ENCODE measurements around the gene LAIR1.
A peak's percentile ranks its signal among the peaks of the same experiment; 100 is the strongest.
"Not testable (repeated sequence)": the region's sequence is repeated elsewhere in the genome, so short reads cannot be mapped to it uniquely, and the experiment has no call there.

Gene LAIR1

DNA sequence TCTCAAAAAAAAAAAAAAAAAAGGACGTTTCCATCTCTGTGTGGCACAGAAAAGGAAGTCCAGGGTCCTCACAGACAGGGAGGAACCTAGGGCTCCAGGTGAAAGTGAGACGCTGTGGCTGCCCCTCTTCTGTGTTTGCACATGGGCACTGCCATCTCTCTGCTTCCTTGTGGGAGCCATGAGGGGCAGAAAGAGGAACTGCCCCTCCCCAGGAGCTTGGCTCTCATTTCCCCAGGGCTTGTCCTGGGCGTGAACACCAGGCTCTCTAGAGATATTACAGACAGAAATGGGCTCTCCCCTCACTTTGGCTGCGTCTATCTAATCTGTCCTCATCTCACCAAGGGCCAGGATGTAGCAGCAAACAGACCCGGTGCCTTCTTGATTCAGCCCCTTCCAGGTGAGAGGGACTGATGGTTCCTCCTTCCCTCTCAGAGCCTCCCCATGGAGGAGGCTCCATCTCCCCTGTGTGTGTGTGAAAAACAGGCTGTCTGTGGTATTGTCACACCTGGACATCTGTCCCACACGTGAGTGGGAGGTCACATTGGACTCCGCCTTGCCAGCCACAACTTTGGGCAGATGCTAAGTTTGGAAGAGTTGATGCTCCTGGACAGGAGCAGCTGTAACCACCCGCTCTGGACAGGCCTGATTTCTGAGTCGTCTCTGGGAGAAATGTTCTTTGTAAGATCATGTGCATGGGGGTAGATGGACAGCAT is 24.9 kb downstream of the LAIR1 start:
- peak; percentile 9 to 53 for DNase-seq

DNA sequence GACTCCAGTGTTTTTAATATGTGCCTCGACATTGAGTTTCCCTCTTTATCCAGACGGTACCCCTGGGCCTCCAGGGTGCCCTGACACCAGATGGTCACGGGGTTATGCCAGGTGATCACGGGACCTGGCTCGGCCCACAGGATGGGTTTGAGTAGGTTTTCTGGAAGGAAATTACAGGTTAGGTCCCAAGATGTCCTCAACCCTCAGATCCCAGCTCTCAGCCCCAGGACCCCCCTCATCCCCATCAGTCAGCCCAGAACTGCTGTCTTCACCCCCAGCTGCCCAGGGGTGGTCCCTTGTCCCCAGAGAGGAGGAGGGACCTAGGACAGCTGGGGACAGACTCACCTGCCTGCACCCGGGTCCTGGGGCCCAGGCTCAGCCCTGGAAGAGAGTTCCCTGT is 26.2 kb downstream of the LAIR1 start:
- no peak for DNase-seq

DNA sequence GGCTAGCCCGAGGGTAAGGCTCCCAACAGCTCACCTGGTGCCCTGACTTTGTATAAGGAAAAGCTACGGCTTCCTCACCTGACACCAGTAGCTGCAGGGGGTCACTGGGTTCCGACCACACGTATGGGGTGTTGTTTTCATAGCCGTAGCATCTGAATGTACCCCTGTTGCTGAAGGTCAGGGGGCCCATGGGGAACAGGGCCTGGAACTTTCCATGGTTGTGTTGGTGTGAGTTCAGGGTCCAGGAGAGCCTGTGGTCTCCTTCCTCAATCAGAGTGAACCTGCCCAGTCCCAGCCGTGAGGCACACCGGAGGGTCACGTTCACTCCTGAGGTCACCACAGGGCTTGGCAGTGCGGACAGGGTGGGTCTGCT is 26.9 kb downstream of the LAIR1 start:
- DNase-seq, result no peak

DNA sequence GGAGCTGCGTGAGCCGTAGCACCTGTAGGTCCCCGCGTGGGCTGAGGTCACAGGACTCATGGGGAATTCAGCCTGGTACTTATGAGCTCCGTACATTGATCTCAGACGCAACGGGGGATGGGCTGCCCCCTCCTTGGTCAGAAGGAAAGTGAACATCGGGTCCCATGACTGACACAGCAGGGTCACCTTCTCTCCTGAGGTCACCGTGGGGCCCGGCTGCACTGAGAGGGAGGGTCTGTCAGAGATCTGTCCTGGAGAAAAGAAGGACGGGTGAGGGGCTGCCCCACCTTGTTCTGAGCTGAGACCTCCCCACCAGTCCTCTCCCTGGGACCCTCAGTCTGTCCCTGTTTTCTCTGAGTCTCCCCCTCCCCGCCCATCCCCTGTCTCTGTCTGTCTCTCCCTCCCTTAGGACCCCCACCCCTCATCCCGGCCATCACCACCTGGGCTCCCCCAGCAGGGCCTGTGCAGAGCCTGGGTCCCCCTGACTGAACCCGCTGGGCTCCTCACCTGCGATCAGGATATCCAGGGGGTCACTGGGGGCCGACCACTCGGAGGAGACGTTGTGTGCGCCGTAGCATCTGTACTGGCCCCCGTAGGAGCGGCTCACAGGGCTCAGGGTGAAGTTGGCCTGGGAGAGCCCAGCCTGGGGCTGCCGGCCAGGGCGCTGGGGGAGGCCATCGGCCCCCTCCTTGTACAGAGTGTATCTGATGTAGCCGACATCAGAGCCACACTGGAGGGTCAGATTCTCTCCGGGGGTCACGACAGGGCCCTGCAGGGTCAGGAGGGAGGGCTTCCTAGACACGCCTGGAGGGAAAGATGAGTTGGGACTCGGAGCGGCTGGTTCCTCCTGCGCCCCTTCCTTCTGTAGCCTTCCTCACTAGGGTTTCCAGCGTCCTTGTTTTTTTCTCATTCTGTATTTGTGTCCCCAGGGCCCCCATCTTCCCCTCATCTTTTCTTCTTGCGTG is 27.6 kb downstream of the LAIR1 start:
- DNase-seq, result no peak

DNA sequence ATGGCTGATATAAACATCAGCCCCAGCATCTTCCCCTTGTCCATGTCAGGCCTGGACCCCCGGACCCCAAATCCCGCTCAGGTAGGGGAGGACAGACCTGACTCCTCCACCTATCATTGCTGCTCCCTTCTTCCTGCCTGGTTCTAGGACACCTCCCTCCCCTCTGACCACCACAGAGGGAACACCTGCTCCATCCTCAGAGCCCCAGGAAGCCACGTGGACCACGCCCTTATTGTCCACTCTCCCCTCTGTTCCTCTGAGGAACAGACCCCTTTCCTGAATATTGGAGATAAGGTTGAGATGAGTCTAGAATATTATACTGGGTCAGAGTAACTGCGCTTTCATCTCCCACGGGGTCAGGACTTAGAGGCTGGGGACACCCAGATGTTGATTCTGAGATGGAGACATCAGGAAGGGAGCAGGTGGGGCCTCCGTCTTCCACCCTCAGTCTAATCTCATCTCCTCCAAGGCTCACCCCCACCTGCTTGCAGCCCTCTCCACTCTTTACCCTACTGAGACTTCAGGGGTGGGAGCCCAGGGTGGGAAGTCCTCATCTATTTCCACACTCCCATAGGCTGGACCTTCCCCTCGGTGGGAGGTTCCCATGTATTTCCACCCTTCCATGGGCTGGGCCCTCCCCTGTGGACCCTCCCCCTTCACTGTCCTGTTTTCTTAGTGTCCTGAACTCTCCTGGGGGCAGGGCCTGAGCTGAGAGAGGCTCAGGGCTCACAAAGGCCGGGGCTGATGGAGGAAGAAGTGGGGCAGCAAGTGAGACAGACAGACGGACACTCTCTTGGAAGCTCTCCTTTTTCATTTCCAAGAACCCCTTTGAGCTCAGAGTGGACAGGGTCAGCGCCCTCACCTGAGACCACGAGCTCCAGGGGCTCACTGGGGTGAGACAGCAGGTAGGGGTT is 28.5 kb downstream of the LAIR1 start:
- no peak for DNase-seq

DNA sequence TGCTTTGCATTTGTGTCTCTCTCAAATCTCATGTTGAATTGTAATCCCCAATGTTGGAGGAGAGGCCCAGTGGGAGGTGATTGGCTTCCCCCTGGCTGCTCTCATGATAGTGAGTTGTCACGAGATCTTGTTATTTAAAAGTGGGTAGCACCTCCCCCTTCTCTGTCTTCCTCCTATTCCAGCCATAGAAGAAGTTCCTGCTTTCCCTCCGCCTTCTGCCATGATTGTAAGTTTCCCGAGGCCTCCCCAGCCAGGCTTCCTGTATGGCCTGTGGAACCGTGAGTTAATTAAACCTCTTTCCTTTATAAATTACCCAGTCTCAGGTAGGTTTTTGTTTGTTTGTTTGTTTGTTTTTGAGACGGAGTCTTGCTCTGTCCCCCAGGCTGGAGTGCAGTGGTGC is 29.6 kb downstream of the LAIR1 start:
- no peak for DNase-seq

DNA sequence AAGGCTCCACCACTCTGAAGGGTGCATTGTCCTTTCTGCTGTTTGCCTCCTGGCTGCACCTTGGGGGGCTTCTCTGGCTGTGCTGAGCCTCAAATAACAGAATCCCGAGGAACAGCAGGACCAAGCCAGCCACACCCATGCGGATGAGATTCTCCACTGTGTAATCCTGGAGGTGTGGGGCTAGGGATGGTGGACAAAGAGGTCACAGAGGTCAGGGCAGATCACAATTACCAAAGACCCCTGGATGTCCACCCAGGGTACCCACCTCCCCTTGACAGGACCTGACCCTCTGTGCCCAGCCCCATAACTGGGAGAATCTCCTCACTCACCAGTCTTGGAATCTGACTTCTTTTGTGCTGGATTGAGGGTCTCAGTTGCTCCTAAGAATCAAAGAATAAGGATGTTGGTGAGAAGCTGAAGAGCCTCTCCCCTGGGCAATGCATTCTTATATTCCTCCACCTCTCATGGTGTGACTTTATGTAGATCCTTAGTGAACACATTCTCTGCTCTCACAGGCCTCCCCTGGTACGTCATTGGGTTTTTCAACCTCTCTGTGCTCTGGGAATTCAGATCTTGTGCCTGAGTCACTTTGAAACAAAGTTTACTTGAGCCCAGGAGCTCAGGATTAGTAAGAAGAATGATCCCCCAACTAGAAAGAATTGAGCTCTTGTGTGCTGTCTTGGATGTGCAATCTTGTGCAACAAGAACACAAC is 31.0 kb downstream of the LAIR1 start:
- no peak for DNase-seq

DNA sequence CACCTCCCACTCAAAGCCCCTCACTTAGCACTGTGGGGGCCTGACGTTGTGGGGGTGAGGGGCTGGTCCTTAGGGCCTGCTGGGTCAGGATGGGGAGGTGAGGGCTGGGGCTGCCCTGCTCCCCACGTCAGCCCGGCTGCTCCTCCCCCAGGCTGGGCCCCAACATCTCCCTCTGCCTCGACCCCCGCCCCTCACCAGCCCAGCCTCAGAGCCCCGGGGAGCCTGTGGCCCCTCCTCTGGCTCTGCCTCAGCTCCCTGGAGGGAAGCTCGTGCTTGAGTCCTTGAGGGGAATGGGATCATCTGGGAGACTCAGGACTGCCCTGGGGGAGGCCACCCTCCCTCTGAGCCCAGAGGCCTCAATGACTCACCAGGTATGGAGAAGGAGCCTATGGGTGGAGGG is 32.6 kb downstream of the LAIR1 start:
- no peak for DNase-seq

DNA sequence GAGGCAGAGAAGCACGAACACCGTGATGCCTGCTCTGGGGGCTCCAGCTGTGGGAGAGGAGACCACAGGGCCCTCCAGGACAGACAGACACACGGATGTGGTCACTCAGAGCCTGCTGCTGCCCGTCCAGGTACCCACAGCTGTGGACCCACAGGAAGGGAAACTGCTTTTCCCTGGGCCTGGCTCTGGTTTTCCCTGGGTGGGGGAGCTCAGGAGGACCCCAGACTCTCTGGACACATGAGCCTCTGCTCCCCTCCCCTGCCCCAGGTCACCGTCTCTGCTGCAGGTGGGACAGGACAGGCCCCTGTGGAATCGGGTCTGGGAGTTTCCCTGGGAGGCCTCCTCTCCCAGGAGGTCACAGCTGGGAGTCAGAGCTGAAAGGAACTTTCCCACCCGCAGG is 33.1 kb downstream of the LAIR1 start:
- DNase-seq, result no peak

DNA sequence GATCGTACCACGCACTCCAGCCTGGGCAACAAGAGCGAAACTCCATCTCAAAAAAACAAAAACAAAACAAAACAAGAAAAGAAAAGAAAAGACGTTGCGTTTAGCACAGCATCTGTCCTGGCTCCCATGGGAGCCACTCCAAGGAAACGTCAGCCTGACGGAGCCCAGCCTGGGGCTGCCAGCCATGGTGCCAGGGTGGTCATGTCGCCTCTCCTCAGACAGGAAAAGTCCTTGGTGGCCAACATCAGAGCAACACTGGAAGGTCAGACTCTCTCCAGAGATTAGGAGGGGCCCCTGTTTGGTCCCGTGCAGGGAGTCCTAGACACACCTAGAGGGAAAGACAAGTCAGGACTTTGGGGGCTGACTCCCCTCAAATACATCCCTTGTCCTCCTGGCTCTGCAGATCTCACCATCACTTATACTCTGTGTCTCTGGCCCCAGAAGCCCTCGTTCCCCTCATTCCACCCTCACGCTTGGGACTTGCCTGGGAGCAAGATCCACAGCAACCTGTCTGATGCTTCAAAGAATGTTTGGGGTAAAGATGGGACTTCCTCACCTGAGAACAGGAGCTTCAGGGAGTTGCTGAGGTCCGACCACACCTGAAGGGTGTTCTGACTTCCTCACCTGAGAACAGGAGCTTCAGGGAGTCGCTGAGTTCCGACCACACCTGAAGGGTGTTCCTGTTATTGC is 35.1 kb downstream of the LAIR1 start:
- no peak for DNase-seq

DNA sequence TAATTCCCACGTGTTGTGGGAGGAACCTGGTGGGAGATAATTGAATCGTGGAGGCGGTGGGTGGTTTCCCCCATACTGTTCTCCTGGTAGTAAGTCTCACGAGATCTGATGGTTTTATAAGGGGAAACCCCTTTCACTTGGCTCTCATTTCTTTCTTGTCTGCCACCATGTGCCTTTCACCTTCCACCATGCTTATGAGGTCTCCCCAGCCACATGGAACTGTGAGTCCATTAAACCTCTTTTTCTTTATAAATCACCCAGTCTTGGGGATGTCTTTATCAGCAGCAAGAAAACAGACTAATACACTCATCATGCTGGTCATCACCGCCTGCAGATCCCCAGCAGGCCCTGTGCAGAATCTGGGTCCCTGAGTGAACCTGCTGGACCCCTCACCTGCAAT is 36.0 kb downstream of the LAIR1 start:
- DNase-seq, result not testable (repeated sequence)

DNA sequence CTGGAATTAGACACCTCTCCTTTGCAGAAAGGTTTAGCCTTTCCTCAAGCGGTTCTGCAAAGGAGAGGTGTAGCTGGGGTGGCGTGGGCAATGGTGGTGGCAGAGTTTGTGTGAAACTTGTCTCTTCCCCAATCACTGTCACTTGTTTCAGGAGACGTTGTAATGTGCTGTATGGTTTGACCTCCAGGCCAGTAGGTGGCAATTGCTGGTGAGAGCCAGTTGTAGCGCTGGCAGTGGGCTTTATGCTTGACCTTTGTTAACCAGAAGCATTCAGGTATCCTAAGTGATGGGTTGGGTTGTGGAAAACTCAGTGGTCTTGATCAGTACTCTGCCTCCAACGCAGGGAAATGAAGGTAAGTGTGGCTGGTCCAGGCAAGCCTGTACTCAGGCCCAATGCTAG is 39.1 kb downstream of the LAIR1 start:
- no peak for DNase-seq

DNA sequence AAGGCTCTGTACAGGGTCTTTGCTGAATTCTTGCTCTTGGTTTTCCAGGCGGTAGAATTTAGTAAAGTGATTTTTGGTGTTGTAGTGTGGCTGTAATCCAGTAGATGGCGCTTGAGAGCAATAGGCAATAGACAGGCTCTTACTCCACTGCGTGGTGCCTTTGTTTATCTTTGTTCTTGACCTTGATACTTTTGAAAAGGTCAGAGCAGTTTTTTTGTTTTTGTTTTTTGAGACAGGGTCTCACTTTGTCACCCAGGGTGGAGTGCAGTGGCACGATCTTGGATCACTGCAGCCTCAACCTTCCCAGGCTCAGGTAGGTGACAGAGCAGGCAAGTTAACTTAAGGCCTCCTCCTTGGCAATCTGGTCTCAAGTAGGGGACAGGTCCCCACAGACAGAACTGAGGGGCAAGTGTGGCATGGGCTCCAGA is 39.5 kb downstream of the LAIR1 start:
- peak; percentile 55 to 75 for DNase-seq

DNA sequence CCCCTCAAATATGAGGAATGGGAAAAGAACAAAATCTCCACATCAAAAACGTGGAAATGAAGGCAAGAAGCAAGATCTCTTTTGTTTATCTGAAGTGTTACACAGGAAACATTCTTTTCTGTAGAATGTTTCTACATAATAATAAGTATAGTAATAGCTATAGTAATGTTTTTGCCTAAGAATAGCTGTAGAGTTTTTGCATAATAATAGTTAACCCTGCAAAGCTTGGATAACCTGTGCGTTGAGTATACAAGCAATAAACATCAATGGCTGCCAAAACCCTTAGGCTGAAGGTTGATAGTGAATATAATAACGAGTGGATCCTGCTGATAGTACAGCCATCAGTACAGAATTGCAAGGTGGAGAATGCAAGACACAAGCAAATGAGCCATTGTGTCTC is 40.7 kb downstream of the LAIR1 start:
- no peak for DNase-seq

DNA sequence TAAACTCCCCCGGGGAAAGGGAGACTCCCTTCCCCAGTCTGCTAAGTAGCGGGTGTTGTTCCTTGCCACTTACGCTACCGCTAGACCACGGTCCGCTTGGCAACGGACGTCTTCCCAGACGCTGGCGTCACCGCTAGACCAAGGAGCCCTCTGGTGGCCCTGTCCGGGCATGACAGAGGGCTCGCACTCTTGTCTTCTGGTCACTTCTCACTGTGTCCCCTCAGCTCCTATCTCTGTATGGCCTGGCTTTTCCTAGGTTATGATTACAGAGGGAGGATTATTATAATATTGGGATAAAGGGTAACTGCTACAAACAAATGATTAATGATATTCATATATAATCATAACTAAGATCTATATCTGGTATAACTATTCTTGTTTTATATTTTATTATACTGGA is 41.8 kb downstream of the LAIR1 start:
- DNase-seq, result peak in 1 of 2 donors; percentile 39

DNA sequence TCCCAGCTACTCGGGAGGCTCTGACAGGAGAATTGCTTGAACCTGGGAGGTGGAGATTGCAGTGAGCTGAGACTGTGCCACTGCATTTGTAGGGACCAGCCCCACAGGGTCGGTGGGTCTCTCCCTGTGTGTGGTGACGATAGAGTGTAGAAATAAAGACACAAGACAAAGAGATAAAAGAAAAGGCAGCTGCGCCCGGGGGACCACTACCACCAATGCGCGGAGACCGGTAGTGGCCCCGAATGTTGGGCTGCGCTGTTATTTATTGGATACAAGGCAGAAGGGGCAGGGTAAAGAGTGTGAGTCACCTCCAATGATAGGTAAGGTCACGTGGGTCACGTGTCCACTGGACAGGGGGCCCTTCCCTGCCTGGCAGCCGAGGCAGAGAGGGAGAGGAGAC is 42.4 kb downstream of the LAIR1 start:
- DNase-seq, result not testable (repeated sequence)

DNA sequence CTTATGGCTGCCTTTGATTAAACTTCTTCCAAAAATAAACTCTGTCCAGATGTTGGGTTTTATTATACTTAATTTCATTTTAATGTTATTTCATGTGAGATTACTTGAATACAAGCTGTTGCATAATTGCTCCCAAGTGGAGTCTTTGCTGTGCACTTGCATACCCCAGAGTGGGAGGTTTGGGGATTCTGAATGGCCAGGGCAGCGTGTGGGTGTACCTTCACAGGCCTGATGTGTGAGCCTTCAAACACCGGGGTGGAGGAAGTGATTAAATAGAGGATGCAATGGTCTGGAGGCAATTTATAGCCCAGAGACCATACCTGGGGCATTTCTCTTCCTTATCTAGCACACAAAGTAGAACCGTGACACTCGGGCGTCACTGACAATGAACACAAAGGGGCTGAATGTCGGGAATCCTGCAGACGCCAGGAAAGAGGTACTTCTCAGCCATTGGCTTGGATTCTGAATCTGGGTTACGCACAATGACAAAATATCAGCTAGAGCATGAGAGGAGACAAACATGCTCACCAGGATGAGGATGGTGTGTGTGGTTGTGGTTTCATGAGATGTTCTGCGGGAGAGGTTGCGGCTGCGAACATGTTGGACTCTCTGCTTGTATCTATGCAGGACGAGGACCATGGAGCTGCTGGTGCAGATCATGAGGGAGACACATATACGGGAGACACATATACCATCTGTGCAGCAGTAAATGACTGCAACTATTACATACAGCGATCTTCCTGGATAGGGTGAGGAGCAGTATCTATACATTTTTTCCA is 44.6 kb downstream of the LAIR1 start:
- DNase-seq, result no peak

DNA sequence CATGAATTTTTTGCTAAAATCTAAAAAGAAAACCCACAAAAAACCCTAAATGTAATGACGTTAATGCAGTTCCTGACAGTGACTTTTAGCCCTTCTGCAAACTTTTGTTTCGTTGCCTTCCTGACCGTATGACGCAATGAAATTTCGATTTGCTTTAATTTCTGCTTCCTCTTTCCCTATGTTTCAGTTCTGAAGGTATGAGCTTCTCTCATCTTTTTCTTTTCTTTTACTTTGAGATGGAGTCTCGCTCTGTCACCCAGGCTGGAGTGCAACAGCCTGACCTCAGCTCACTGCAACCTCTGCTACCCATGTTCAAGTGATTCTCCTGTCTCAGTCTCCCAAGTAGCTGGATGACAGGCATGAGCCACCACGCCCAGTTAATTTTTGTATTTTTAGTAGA is 45.7 kb downstream of the LAIR1 start:
- peak in 1 of 2 donors; percentile 53 for DNase-seq

DNA sequence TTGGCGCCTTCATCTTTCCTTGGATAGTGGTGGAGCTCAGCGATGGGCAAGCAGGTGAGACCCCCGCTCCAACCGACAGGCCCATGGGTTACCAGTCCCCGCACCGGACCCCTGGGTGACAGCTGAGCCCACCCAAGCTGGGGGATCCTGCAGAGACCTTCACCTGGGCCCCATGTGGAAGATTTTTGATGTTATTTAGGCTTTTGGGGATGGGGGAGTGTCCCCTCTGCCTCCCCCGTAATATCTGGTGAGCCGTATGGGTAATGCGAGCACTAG is 46.8 kb downstream of the LAIR1 start:
- no peak for DNase-seq

DNA sequence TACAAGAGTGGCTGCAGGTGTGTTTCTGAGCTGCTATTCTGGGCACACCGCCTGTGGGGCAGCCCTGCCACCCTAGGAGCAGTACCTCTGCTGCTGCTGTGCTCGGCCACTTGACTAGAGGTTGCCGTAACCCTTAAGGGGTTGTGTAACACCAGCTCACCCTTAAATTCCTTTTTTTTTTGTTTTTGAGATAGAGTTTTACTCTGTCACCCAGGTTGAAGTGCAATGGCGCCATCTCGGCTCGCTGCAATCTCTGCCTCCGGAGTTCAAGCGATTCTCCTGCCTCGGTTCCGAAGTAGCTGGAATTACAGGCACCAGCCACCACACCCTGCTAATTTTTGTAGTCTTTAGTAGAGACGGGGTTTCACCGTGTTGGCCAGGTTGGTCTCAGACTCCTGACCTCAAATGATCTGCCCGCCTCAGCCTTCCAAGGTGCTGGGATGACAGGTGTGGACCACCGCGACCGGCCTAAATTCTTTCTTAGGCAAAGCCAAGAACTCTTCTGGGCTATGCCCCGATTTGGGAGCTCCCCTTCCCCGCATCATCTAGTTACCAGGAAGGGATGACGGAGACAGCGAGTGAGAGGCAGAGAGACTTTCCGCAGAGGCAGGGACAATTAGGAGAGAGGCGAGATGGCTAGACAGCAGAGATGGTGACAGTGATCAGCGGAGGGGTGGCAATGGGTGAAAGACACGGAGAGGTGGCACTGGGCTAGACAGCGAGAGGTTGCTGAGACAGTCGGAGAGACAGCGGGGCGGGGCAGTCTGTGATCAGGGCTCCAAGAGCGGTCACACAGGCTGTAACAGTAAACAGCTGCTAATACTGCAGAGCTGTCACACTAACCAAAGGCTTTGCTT is 47.4 kb downstream of the LAIR1 start:
- peak in 1 of 2 donors; percentile 38 for DNase-seq

Measured in CD4-positive, alpha-beta T cell treated with Interferon alpha-2 for 1 hour (primary cell).